Measurements from ENCODE around the gene CPNE6. TPM values are rescaled to one million over a fixed set of nuclear protein-coding genes. Genes with fewer than 3 reads are reported as not detected.

CPNE6 gene
- total and polyA plus RNA-seq, 2 donors from 2014 or later: 0.19 to 3.4 TPM

- TF ChIP-seq CTCF (IDR thresholded peaks at IDR 0.05; ENCODE audit: borderline replicate concordance, extremely low read depth, insufficient read depth): no peak
- intact Hi-C loops (cut with DNase I): no loop called here
- FAIRE-seq: no peak
- no peaks in the 10 kb centered on the region for H3K4me1 ChIP-seq (ENCODE audit: control insufficient read depth in 2 of 3, insufficient read depth in 2 of 3, low read depth in 1 of 3, low read length in 3 of 3)
- H3K4me3 ChIP-seq (ENCODE audit: low read length in 3 of 3): no peak overlapping the region
- peaks cover 9 to 52% (median 44%) of the 10 kb centered on the region in 3 donors for H3K36me3 ChIP-seq (ENCODE audit: control insufficient read depth in 2 of 3, insufficient read depth in 3 of 3, low read length in 3 of 3)
- H3K27ac ChIP-seq (ENCODE audit: low read depth in 2 of 2, low read length in 2 of 2): no peak overlapping the region
- no peak overlapping the region for H3K9ac ChIP-seq (ENCODE audit: low read length in 3 of 3)
- no peaks in the 10 kb centered on the region for H3K27me3 ChIP-seq (ENCODE audit: control insufficient read depth, insufficient read depth, low read length)
- H3K9me3 ChIP-seq (ENCODE audit: control insufficient read depth in 2 of 3, insufficient read depth in 1 of 3, low read length in 3 of 3): no peaks in the 10 kb centered on the region
- no peak for DNase-seq
Observed at GRCh38 chr14:24122898-24123297, 51.5 kb downstream of the CPNE6 start.

GRCh38 chr14:24123424-24124417, 52.4 kb downstream of the CPNE6 start:
- H3K36me3 ChIP-seq (ENCODE audit: control insufficient read depth in 2 of 3, insufficient read depth in 3 of 3, low read length in 3 of 3): peaks cover 7 to 44% (median 36%) of the 10 kb centered on the region in 3 donors
- H3K9me3 ChIP-seq (ENCODE audit: control insufficient read depth in 2 of 3, insufficient read depth in 1 of 3, low read length in 3 of 3): no peaks in the 10 kb centered on the region
- TF ChIP-seq CTCF (IDR thresholded peaks at IDR 0.05; ENCODE audit: borderline replicate concordance, extremely low read depth, insufficient read depth): no peak
- no peak for FAIRE-seq
- H3K9ac ChIP-seq (ENCODE audit: low read length in 3 of 3): no peak overlapping the region
- H3K27ac ChIP-seq (ENCODE audit: low read depth in 2 of 2, low read length in 2 of 2): no peak overlapping the region
- no peaks in the 10 kb centered on the region for H3K27me3 ChIP-seq (ENCODE audit: control insufficient read depth, insufficient read depth, low read length)
- no peak overlapping the region for H3K4me3 ChIP-seq (ENCODE audit: low read length in 3 of 3)
- DNase-seq: no peak
- intact Hi-C loops (cut with DNase I): no loop called here
- H3K4me1 ChIP-seq (ENCODE audit: control insufficient read depth in 2 of 3, insufficient read depth in 2 of 3, low read depth in 1 of 3, low read length in 3 of 3): no peaks in the 10 kb centered on the region

- Histone ChIP-seq H3K4me3 (ENCODE audit: low read length in 3 of 3) (no peak overlapping the region), H3K9ac (ENCODE audit: low read length in 3 of 3) (no peak overlapping the region), H3K36me3 (ENCODE audit: control insufficient read depth in 2 of 3, insufficient read depth in 3 of 3, low read length in 3 of 3) (peaks cover 0 to 17% (median 13%) of the 10 kb centered on the region in 3 donors), H3K27ac (ENCODE audit: low read depth in 2 of 2, low read length in 2 of 2) (no peak overlapping the region), H3K4me1 (ENCODE audit: control insufficient read depth in 2 of 3, insufficient read depth in 2 of 3, low read depth in 1 of 3, low read length in 3 of 3) (peaks cover 0 to 10% (median 9%) of the 10 kb centered on the region in 3 donors), H3K27me3 (ENCODE audit: control insufficient read depth, insufficient read depth, low read length) (no peaks in the 10 kb centered on the region), H3K9me3 (ENCODE audit: control insufficient read depth in 2 of 3, insufficient read depth in 1 of 3, low read length in 3 of 3) (no peaks in the 10 kb centered on the region)
- intact Hi-C loops (cut with DNase I): no loop called here
- no peak for DNase-seq
- no peak for FAIRE-seq
- TF ChIP-seq CTCF (IDR thresholded peaks at IDR 0.05; ENCODE audit: borderline replicate concordance, extremely low read depth, insufficient read depth): no peak
Observed at GRCh38 chr14:24126939-24127338, 55.6 kb downstream of the CPNE6 start.
